D341Med (cell line): Measurements from ENCODE around the gene VCX.
"Not testable (repeated sequence)": the region's sequence is repeated elsewhere in the genome, so short reads cannot be mapped to it uniquely, and the experiment has no call there.

ENCODE experiments used
- DNase-seq: peaks from one replicate; pipeline ENCODE4 v3.0.0; 2012; ENCODE audit warnings: low spot score

Gene VCX

GRCh38 chrX:7842871-7843270, at the start of gene VCX:
Gene VCX (plus strand): TSS chrX:7843171. CDS start chrX:7843204, 33 bp downstream.
- DNase-seq = not testable (repeated sequence)

- DNase-seq = no peak
Measured at GRCh38 chrX:7798327-7798726, 44.6 kb upstream of the VCX start.

- no peak for DNase-seq
Measured at GRCh38 chrX:7801711-7802110, 41.3 kb upstream of the VCX start.

GRCh38 chrX:7815166-7815805, 27.7 kb upstream of the VCX start:
- DNase-seq = no peak

- peak; percentile 8 for DNase-seq
Measured at GRCh38 chrX:7828594-7828993, 14.4 kb upstream of the VCX start.

- no peak for DNase-seq
Measured at GRCh38 chrX:7841084-7841805, 1.7 kb upstream of the VCX start.

GRCh38 chrX:7852166-7852565, 9.2 kb downstream of the VCX start:
- no peak for DNase-seq

- no peak for DNase-seq
Measured at GRCh38 chrX:7872042-7872441, 29.1 kb downstream of the VCX start.

- no peak for DNase-seq
Measured at GRCh38 chrX:7876957-7877356, 34.0 kb downstream of the VCX start.

GRCh38 chrX:7889135-7889534, 46.2 kb downstream of the VCX start:
- DNase-seq = no peak

GRCh38 chrX:7889680-7890079, 46.7 kb downstream of the VCX start:
- no peak for DNase-seq

- no peak for DNase-seq
Measured at GRCh38 chrX:7891928-7892327, 49.0 kb downstream of the VCX start.
